Suprapubic skin (tissue), 4 donors: Measurements from ENCODE around the gene RNU1-1. TPM values are rescaled to one million over a fixed set of nuclear protein-coding genes. Genes with fewer than 3 reads are reported as not detected.
"Not testable (repeated sequence)": the region's sequence is repeated elsewhere in the genome, so short reads cannot be mapped to it uniquely, and the experiment has no call there.

Experiments
- DNase-seq, 2 donors: peaks; one replicate each; pipeline ENCODE4 v3.0.0-alpha.2; 2019; ENCODE audit warnings: low spot score in 2 of 2
- H3K27ac ChIP-seq: fragments of 200-600 bp; sonication (generic); one replicate; pipeline ENCODE4 v1.5.1; 2019
- H3K27me3 ChIP-seq: fragments of 200-600 bp; sonication (generic); one replicate; pipeline ENCODE4 v1.5.1; 2019
- H3K36me3 ChIP-seq: fragments of 200-600 bp; sonication (generic); one replicate; pipeline ENCODE4 v1.5.1; 2019
- H3K4me1 ChIP-seq: fragments of 200-600 bp; sonication (generic); one replicate; pipeline ENCODE4 v1.5.1; 2019
- H3K4me3 ChIP-seq: fragments of 200-600 bp; sonication (generic); one replicate; pipeline ENCODE4 v1.5.1; 2019; ENCODE audit warnings: mild to moderate bottlenecking
- H3K9me3 ChIP-seq: fragments of 200-600 bp; sonication (generic); one replicate; pipeline ENCODE4 v1.5.1; 2019
- WGBS: methylation state at CpG from one replicate; pipeline ENCODE4 v1.1.5; 2018; 5-methylcytosine and 5-hydroxymethylcytosine counted together
- total RNA-seq, 4 donors: library from RNA; depleted of rRNA; stranded (reverse); fragments of >200 nt; gene quantifications; one replicate each; pipeline ENCODE4 v1.1.0, GENCODE V29; 2016

RNU1-1 gene
- under 1 TPM; under 0.01 TPM for total RNA-seq

DNA sequence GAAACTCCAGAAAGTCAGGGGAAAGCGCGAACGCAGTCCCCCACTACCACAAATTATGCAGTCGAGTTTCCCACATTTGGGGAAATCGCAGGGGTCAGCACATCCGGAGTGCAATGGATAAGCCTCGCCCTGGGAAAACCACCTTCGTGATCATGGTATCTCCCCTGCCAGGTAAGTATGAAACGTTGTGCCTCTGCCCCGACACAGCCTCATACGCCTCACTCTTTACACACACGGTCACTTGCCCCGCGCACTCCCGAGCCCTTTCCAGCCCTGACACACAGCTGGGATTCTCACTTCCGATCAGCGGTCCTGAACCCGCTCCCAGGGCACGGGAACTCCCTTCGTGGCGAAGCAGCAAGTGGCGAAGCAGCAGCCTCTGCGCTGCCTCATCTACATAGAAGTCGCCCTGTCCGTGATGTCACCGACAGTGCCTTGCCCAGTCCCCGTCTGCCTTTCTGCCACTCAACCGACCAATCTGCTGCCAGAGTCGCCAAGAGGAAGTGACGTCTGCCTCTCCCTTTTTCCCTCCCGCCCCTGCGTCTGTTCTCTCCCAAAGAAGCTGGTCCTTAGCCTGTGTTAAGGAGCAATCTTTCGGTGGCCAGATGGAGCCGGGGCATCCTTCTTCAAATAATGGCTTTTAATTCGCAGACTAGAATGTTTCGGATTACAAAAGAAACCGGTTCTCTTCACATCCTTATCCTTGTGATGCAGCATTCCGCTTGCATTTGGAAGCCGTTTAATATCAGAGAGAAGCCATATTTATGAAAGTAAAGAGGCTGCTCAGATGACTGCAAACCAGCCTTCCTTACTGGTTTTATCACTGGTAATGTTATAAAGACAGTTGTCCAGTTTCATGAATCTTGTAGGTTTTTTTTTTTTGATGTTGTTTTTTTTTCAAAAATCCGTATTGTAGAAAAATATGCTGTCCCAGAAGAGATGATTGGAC, at the start of gene RNU1-1:
Gene RNU1-1, minus strand, starts transcription at position 179 of the 949 bp plus-strand sequence.
- peaks cover 20% of the 10 kb centered on the region for H3K27me3 ChIP-seq
- H3K36me3 ChIP-seq, H3K9me3 ChIP-seq, H3K4me1 ChIP-seq: not testable (repeated sequence)
- peak within 1 kb of the TSS; percentile 87 for H3K27ac ChIP-seq
- DNase-seq = peak in 1 of 2 donors; percentile 94
- WGBS = 3% methylated on average over 21 of the region's 40 CpGs
- peak within 1 kb of the TSS; percentile 36 for H3K4me3 ChIP-seq

DNA sequence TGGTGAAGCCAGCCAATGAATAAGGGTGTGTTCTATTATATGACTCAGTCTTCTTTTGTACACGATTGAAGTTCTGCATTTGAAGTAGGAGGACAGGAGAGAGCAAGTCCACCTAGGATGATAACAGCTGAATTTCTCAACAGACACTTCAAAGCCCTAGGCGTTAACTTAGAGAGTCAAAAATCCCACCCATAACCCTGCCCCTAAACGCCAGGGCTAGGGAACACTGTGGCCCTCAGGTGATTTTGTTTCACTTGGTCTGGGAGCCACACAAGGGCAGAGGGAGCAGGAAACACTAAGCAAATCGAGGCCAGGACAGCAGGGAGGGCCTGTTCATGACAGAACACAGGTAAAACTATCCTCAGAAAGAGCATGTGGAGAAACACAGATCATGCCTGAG, 47.0 kb upstream of the RNU1-1 start:
- DNase-seq, H3K27me3 ChIP-seq, H3K9me3 ChIP-seq, H3K4me1 ChIP-seq, H3K27ac ChIP-seq, H3K36me3 ChIP-seq, H3K4me3 ChIP-seq: not testable (repeated sequence)
- 69% methylated on average over 2 of the region's 4 CpGs for WGBS

DNA sequence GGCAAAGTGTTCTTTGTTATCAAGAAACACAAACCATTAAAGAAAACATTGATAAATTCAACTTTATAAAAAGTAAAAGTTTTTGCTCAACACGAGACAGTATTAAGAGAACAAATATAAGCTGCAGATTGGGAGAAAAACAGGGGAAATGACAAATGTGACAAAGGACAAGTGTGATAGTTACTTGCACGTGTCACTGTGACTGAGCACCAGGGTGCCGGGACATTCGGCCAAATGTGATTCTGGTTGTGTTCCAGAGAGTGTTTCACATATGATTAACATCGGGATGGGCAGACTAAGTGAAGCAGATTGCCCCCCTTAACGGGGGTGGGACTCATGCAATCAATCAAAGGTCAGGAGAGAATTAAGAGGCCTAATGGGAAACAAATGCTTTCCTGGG, 46.4 kb upstream of the RNU1-1 start:
- H3K4me3 ChIP-seq, H3K9me3 ChIP-seq, H3K27ac ChIP-seq, H3K4me1 ChIP-seq, H3K36me3 ChIP-seq, DNase-seq, H3K27me3 ChIP-seq: not testable (repeated sequence)
- WGBS = 51% methylated on average over 5 of the region's 6 CpGs

DNA sequence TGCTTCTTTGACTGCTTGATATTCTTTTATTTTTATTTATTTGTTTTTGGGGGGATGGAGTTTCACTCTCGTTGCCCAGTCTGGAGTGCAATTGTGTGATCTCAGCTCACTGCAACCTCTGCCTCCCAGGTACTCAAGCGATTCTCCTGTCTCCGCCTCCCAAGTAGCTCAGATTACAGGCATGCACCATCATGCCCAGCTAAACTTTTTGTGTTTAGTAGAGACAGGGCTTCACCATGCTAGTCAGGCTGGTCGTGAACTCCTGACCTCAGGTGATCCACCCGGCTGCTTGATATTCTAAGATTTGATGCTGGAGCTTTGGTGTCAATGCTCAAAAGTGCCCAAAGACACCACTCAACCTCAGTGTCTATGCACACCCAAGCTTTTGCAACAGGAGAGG, 45.6 kb upstream of the RNU1-1 start:
- no CpG with 5 or more reads among the region's 5 CpGs for WGBS
- H3K36me3 ChIP-seq = not testable (repeated sequence)

DNA sequence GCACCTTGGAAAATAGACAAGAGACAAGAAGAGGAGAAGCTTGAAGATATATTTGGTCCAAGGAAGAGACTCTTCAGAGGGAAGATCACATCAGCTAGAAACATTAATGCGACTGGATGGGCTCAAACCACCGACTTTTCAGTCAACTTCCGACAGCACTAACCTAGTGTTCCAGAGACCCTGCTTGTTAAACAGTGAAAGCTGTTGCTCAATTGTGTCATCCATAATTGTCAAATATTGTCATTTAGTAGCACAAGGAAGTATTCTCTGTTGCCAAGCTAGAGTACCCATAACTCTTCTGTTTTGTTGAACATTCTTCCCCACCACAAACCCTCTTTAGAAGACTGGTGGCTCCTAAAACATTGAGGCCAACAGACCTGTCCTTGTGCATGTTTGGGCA, 42.9 kb upstream of the RNU1-1 start:
- not testable (repeated sequence) for H3K27ac ChIP-seq, DNase-seq, H3K27me3 ChIP-seq, H3K4me1 ChIP-seq, H3K36me3 ChIP-seq, H3K9me3 ChIP-seq, H3K4me3 ChIP-seq
- WGBS = 100% methylated on average over 2 of the region's 3 CpGs

More for the DNA sequence above, 45.6 kb upstream of the RNU1-1 start:
- H3K27me3 ChIP-seq, DNase-seq, H3K27ac ChIP-seq, H3K4me1 ChIP-seq, H3K9me3 ChIP-seq, H3K4me3 ChIP-seq: not testable (repeated sequence)

DNA sequence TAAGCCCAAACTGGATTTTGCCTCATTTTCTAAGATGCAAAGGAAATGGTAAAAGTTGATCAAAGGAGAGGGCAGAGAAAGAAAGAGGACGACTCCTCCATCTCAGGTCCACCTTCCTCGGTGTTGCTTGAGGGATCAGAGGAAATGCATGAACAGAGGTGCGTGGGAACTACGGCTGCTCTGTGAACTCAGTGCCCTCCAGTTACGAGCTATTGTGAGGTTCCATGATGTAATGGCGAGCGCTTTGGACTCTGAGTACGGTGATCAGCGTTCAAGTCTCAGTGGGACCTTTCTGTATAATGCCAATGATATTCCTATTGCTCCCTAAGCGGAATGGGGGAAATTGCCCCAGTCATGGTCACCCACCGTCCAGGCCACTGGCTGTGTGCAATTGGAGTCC, 39.2 kb upstream of the RNU1-1 start:
- not testable (repeated sequence) for H3K27me3 ChIP-seq, DNase-seq, H3K9me3 ChIP-seq, H3K4me3 ChIP-seq, H3K4me1 ChIP-seq, H3K27ac ChIP-seq, H3K36me3 ChIP-seq
- WGBS = 93% methylated on average over 7 of the region's 11 CpGs

DNA sequence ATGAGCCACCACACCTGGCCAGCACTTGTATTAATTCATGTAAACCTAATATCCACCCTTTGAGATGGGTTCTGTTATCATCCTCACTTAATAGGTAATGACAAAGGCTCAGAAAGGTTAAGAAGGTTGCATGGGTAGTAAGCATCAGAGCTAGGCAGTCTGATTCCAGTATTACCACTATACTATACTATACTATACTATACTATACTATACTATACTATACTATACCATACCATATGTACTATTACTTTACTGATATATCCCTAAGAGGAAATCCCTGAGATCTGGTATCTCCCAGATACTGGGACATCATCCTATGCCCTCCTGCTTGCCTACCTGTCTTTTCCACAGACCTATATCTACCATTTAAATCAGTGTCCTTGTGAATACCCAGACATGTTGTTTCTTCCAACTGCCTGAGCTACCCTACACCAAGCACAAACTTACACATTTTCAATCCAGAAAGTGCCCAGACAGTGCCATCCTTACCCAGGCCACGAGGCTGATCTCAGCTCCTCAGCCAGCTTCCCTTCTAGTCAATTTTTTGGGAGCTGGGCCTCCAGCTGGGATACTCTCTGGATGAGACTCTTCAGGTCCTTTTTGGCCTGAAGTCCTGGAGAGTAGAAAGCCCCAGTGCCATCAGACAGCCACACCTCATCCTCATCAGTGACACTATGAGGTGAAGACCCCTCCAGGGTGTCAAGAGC, 36.3 kb upstream of the RNU1-1 start:
- not testable (repeated sequence) for H3K27ac ChIP-seq, H3K9me3 ChIP-seq, H3K27me3 ChIP-seq, H3K36me3 ChIP-seq, DNase-seq, H3K4me3 ChIP-seq, H3K4me1 ChIP-seq
- no CpG with 5 or more reads among the region's 1 CpG for WGBS

DNA sequence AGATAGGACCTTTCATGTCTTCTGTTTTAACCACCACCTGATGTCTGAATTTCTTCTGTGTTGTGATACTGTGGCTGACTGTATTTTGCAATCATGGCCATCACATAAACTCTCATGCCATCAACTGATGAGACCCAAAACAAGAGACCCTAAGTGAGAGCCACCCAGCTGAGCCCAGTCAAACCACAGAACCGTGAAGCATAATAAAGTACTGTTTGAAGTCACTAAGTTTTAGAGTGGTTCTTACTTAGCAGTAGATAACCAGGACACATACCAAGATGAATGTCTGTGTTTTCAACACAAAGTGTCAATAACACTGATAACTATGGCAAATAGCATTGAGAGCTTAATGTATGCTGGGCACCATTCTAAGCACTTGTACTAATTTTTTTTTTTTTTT, 35.5 kb upstream of the RNU1-1 start:
- not testable (repeated sequence) for H3K9me3 ChIP-seq, DNase-seq, H3K27ac ChIP-seq, H3K4me1 ChIP-seq, H3K27me3 ChIP-seq, H3K4me3 ChIP-seq, H3K36me3 ChIP-seq
- 60% methylated on average over 1 of the region's 1 CpG for WGBS

DNA sequence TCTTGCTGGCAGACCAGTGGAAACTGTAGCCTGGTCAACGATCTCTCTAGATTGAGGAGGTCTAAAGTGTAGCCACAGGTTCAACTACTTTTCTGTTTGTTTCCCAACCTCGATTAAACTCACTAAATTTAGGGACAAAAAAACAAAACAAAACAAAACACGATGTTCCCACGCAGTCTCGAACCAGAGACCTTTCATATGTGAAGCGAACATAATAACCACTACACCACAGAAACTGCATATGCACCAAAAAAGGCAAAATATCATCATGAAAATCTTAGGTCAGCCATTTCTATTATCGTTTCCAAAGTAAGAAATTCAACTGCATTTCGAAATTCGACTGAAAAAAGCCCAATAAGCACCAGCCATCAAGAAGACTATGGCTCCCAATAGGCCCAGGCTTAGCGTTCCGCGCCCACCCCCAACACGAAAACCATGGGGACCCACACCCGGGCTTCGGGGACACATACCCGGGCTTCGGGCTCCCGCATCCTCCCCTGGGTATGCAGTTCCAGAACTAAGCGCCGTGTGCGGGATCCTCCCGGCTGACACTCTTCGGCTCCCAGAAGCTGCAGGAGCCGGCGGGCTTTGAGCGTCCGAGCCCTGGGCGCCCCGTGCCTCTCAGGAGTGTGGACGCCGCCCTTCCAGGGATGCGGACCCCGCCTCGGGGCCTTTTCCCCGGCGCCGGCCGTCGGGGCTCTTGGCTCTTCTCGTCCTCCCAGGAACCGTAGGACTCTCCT, 33.6 kb upstream of the RNU1-1 start:
- WGBS = no CpG with 5 or more reads among the region's 41 CpGs
- H3K9me3 ChIP-seq, H3K27ac ChIP-seq, H3K27me3 ChIP-seq, H3K36me3 ChIP-seq, H3K4me1 ChIP-seq, DNase-seq, H3K4me3 ChIP-seq: not testable (repeated sequence)

DNA sequence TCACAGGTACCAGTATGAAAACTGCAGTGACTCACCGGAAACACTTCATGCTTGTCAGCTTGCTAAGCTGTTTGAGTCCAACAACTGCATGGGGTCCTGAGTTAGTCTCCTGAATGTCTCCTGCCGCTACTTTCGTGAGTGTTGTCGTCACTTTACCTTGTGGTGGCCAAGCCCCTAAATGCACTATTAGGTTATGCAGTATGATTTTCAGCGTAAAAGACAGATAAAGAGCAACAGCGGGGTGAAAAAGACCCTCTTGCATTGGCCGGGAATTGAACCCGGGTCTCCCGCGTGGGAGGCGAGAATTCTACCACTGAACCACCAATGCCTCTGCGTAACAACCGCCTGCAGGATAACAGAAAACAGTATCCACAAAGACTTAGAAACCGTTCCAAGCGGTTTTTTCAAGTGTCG, 31.6 kb upstream of the RNU1-1 start:
- H3K36me3 ChIP-seq, H3K4me3 ChIP-seq, H3K27me3 ChIP-seq, H3K4me1 ChIP-seq, DNase-seq, H3K9me3 ChIP-seq, H3K27ac ChIP-seq: not testable (repeated sequence)
- 24% methylated on average over 11 of the region's 16 CpGs for WGBS

DNA sequence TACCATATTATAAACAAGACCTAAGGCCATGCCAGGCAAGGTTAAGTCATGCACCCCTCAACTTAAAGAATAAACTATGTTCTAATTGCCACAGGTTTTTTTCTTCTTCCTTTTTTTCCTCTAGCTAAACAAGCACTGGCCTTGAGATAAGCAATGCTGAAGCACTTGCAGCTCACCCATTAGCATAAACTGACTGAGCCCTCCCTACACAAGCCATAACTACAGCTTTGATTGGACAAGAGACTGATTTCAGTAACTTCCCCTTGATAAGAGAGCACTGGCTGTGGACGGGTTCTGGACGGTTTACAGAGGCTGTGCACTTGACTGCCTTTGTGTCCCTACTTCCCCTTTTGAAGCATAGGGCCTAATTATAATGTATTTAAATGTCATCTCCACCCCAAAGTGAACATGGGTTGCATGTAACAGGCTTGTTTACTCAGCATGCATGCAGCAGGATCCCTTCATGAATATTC, 26.4 kb upstream of the RNU1-1 start:
- WGBS = no CpG with 5 or more reads among the region's 2 CpGs
- H3K4me3 ChIP-seq, H3K4me1 ChIP-seq, DNase-seq, H3K27ac ChIP-seq, H3K36me3 ChIP-seq, H3K9me3 ChIP-seq: not testable (repeated sequence)
- H3K27me3 ChIP-seq = peaks cover 20% of the 10 kb centered on the region

DNA sequence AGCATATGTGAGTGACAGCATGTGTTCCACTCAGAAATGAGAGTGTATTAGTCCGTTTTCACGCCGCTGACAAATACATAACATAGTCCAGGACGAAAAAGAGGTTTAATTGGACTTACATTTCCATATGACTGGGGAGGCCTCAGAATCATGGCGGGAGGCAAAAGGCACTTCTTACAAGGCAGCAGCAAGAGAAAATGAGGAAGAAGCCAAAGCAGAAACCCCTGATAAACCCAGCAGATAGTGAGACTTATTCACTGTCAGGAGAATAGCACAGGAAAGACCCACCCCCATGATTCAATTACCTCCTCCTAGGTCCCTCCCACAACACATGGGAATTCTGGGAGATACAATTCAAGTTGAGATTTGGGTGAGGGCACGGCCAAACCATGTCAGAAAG, 23.4 kb upstream of the RNU1-1 start:
- not testable (repeated sequence) for DNase-seq, H3K4me3 ChIP-seq
- 78% methylated on average over 6 of the region's 6 CpGs for WGBS

DNA sequence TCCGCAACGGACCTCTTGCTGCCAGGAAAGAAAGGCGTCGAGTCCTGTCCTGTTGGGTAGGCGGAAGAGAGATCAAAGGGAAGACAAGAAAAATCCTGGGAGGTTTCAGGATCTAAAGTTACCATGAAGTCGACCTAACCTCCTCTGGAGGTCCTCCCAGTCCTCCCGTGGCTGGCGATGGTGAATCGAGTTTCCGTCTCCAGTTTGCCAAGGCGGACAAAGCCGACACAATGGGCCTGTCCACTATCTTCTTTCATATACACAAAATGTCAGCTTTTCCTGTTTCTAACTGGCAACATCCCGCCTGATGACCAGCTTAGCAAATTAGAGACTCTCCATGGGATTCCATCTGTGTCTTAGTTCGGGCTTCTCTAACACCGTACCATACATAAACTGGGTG, 22.7 kb upstream of the RNU1-1 start:
- H3K36me3 ChIP-seq, H3K9me3 ChIP-seq, H3K27ac ChIP-seq, H3K4me3 ChIP-seq, DNase-seq: not testable (repeated sequence)
- Histone ChIP-seq H3K27me3 (peaks cover 36% of the 10 kb centered on the region), H3K4me1 (peaks cover 17% of the 10 kb centered on the region)
- WGBS = 90% methylated on average over 15 of the region's 15 CpGs

More for the DNA sequence above, 23.4 kb upstream of the RNU1-1 start:
- H3K27ac ChIP-seq, H3K9me3 ChIP-seq, H3K36me3 ChIP-seq: not testable (repeated sequence)
- Histone ChIP-seq H3K27me3 (peaks cover 31% of the 10 kb centered on the region), H3K4me1 (peaks cover 16% of the 10 kb centered on the region)
